A673 (cell line): ENCODE measurements around the gene RBMS1. TPM values are rescaled to one million over a fixed set of nuclear protein-coding genes. Genes with fewer than 3 reads are reported as not detected.

Experiments
- BruUV-seq: library from RNA; stranded (reverse); fragments of 400-500 nt; replicated peaks from 2 replicates; lab custom pipeline; 2021; lab: Mats Ljungman, UMichigan
- CTCF ChIA-PET: fragments of 300-600 bp; sonication (Branson Sonifier 250); formaldehyde crosslinking; loops from one replicate; lab custom pipeline; 2022; ENCODE audit warnings: antibody characterized with exemption; lab: Charles Lee
- POLR2A ChIA-PET: fragments of 300-600 bp; sonication (Branson Sonifier 250); formaldehyde crosslinking; loops from one replicate; lab custom pipeline; 2022; ENCODE audit warnings: antibody characterized with exemption; ENCODE audit not compliant: low non-redundant PET; lab: Charles Lee
- DNase-seq: peaks from one replicate; pipeline ENCODE4 v3.0.0-alpha.2; 2015; ENCODE audit warnings: low spot score
- H3K27ac ChIP-seq: fragments of 200-600 bp; sonication (generic); 2 replicates; pipeline ENCODE4 v1.5.1; 2016; ENCODE audit warnings: mixed run types, low read depth, mild to moderate bottlenecking, mixed read lengths, antibody characterized with exemption, low read length; ENCODE audit not compliant: poor library complexity, severe bottlenecking
- H3K27me3 ChIP-seq: fragments of 200-600 bp; sonication (generic); replicated peaks from 2 replicates; pipeline ENCODE4 v1.6.1; 2017; ENCODE audit warnings: mixed run types, low read depth, mild to moderate bottlenecking, mixed read lengths, antibody characterized with exemption, low read length; ENCODE audit not compliant: insufficient read depth, poor library complexity
- H3K36me3 ChIP-seq: fragments of 200-600 bp; sonication (generic); 2 replicates; pipeline ENCODE4 v1.6.1; 2016; ENCODE audit warnings: mixed run types, mild to moderate bottlenecking, mixed read lengths, antibody characterized with exemption, low read length; ENCODE audit not compliant: insufficient read depth, poor library complexity, severe bottlenecking
- H3K4me1 ChIP-seq: fragments of 200-600 bp; sonication (generic); 2 replicates; pipeline ENCODE4 v1.6.1; 2017; ENCODE audit warnings: mixed run types, mild to moderate bottlenecking, mixed read lengths, antibody characterized with exemption, low read length; ENCODE audit not compliant: insufficient read depth, poor library complexity, severe bottlenecking
- H3K4me3 ChIP-seq: fragments of 200-600 bp; sonication (generic); 2 replicates; pipeline ENCODE4 v1.5.1; 2016; ENCODE audit warnings: low read depth, mixed run types, mild to moderate bottlenecking, mixed read lengths, low read length; ENCODE audit not compliant: poor library complexity, severe bottlenecking
- H3K9me3 ChIP-seq: fragments of 200-600 bp; sonication (generic); 2 replicates; pipeline ENCODE4 v1.6.1; 2016; ENCODE audit warnings: mixed run types, low read depth, mild to moderate bottlenecking, mixed read lengths, antibody characterized with exemption, low read length; ENCODE audit not compliant: poor library complexity, severe bottlenecking
- CTCF ChIP-seq: fragments of 300-800, 200-600 bp; sonication (generic); conservative IDR thresholded peaks from 2 replicates; pipeline ENCODE4 v1.5.1; 2017; ENCODE audit warnings: low read depth, mild to moderate bottlenecking, antibody characterized with exemption, low read length, moderate library complexity, mixed read lengths
- EZH2 ChIP-seq: fragments of 200-600 bp; sonication (generic); IDR thresholded peaks from 2 replicates; pipeline ENCODE4 v1.6.1; 2017; ENCODE audit warnings: borderline replicate concordance, low read depth, mild to moderate bottlenecking, mixed read lengths, antibody characterized with exemption, low read length; ENCODE audit not compliant: poor library complexity, severe bottlenecking
- intact Hi-C: fragments of 100-400 bp; cut with micrococcal nuclease; formaldehyde crosslinking; loops from one replicate; pipeline ENCODE4 v1.10.0; 2022; ENCODE audit not compliant: unreplicated experiment
- total RNA-seq: library from RNA; stranded (reverse); gene quantifications from 2 replicates; pipeline ENCODE4 v1.2.3, GENCODE V29; 2021

RBMS1 gene
- total RNA-seq, 1 experiment from 2014 or later: 84.9 TPM

GRCh38 chr2:160224507-160224906 is 269.1 kb downstream of the RBMS1 start:
- intact Hi-C loops: no loop called here
- H3K4me3 ChIP-seq: no peak overlapping the region
- no peaks in the 10 kb centered on the region for H3K36me3 ChIP-seq
- BruUV-seq: no TSS peak
- no peak overlapping the region for H3K27ac ChIP-seq
- ChIA-PET POLR2A (no interaction called here), CTCF (interaction anchor here (0.6 kb wide), 1 partner anchor 745 kb away, joined by 3 read pairs; no protein-coding TSS in a partner anchor)
- TF ChIP-seq EZH2 (no peak), CTCF (no peak)
- H3K9me3 ChIP-seq: no peaks in the 10 kb centered on the region
- H3K27me3 ChIP-seq: no peaks in the 10 kb centered on the region
- DNase-seq: no peak
- H3K4me1 ChIP-seq: peaks cover 29% of the 10 kb centered on the region

- Histone ChIP-seq H3K27ac (no peak overlapping the region), H3K36me3 (no peaks in the 10 kb centered on the region), H3K9me3 (no peaks in the 10 kb centered on the region), H3K4me1 (peaks cover 29% of the 10 kb centered on the region), H3K27me3 (no peaks in the 10 kb centered on the region), H3K4me3 (no peak overlapping the region)
- DNase-seq: peak; percentile 77
- no TSS peak for BruUV-seq
- intact Hi-C loops: no loop called here
- CTCF ChIA-PET: interaction anchor here (0.6 kb wide), 1 partner anchor 746 kb away, joined by 3 read pairs; no protein-coding TSS in a partner anchor
- TF ChIP-seq EZH2: no peak
- no peak for TF ChIP-seq CTCF
- POLR2A ChIA-PET: no interaction called here
Measured at GRCh38 chr2:160224060-160224459, 269.5 kb downstream of the RBMS1 start.

- no peak for TF ChIP-seq CTCF
- TF ChIP-seq EZH2: no peak
- Histone ChIP-seq H3K9me3 (no peaks in the 10 kb centered on the region), H3K4me3 (no peak overlapping the region), H3K27ac (no peak overlapping the region), H3K36me3 (no peaks in the 10 kb centered on the region), H3K27me3 (no peaks in the 10 kb centered on the region), H3K4me1 (peaks cover 25% of the 10 kb centered on the region)
- intact Hi-C loops: no loop called here
- no TSS peak for BruUV-seq
- CTCF ChIA-PET: no interaction called here
- DNase-seq: no peak
- POLR2A ChIA-PET: no interaction called here
Measured at GRCh38 chr2:160223560-160223959, 270.0 kb downstream of the RBMS1 start.
